ENCODE data around the gene STH. TPM values are rescaled to one million over a fixed set of nuclear protein-coding genes. Genes with fewer than 3 reads are reported as not detected.

STH gene
- total and polyA plus RNA-seq, 12 donors = not detected

DNA sequence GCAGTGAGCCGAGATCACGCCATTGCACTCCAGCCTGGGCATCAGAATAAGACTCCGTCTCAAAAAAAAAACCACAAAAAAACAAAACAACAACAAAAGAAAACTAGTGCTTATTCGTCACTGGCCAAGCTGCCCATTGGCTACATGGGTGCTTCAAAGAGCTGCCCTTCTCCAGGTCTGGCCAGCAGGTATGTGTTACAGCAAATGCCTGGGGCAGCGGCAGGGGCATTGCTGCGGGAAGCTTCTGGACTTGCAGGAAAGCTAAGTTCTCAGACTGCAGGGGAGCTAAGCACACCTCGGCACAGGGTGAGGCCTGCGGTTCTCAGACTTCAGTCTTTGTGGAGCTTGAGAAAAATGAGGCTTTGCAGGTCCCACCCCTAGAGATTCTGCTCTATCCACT lies 4.1 kb upstream of the STH start:
- 89 to 95% (median 93%) methylated on average over 8 of the region's 8 CpGs for WGBS, 4 donors
- Histone ChIP-seq H3K4me3 (no peak overlapping the region), H3K27me3 (no peaks in the 10 kb centered on the region), H3K9me3 (replicated peaks in 1 of 3) (no peaks in the 10 kb centered on the region), H3K27ac (no peak overlapping the region), H3K4me1 (replicated peaks in 1 of 2) (no peaks in the 10 kb centered on the region), H3K36me3 (replicated peaks in 1 of 2) (no peaks in the 10 kb centered on the region)
- intact Hi-C loops (cut with DNase I) = no loop called here
- TF ChIP-seq CTCF (IDR thresholded peaks at IDR 0.05) (no peak), POLR2A (IDR thresholded peaks at IDR 0.05) (no peak)
- DNase-seq = no peak

- no peak for TF ChIP-seq CTCF (IDR thresholded peaks at IDR 0.05)
- no peak for TF ChIP-seq POLR2A (IDR thresholded peaks at IDR 0.05)
- 84% methylated on average over 14 of the region's 14 CpGs for WGBS, 4 donors
- H3K4me1 ChIP-seq (replicated peaks in 1 of 2) = no peaks in the 10 kb centered on the region
- DNase-seq = no peak
- H3K36me3 ChIP-seq (replicated peaks in 1 of 2) = no peaks in the 10 kb centered on the region
- no peak overlapping the region for H3K4me3 ChIP-seq
- no peak overlapping the region for H3K27ac ChIP-seq
- no peaks in the 10 kb centered on the region for H3K27me3 ChIP-seq
- intact Hi-C loops (cut with DNase I) = no loop called here
- no peaks in the 10 kb centered on the region for H3K9me3 ChIP-seq (replicated peaks in 1 of 3)
Observed at GRCh38 chr17:45995627-45996270, 3.3 kb upstream of the STH start.

- Histone ChIP-seq H3K36me3 (replicated peaks in 1 of 2) (no peaks in the 10 kb centered on the region), H3K27ac (no peak overlapping the region), H3K4me1 (replicated peaks in 1 of 2) (no peaks in the 10 kb centered on the region), H3K9me3 (replicated peaks in 1 of 3) (no peaks in the 10 kb centered on the region), H3K27me3 (no peaks in the 10 kb centered on the region), H3K4me3 (no peak overlapping the region)
- TF ChIP-seq CTCF (IDR thresholded peaks at IDR 0.05) = no peak
- no peak for TF ChIP-seq POLR2A (IDR thresholded peaks at IDR 0.05)
- 84 to 88% (median 86%) methylated on average over 11 to 31 of the region's 31 CpGs for WGBS, 4 donors
- no peak for DNase-seq
- intact Hi-C loops (cut with DNase I) = no loop called here
Observed at GRCh38 chr17:45996282-45996937, 2.6 kb upstream of the STH start.

- H3K4me3 ChIP-seq = no peak overlapping the region
- intact Hi-C loops (cut with DNase I) = no loop called here
- TF ChIP-seq POLR2A (IDR thresholded peaks at IDR 0.05) (no peak), CTCF (IDR thresholded peaks at IDR 0.05) (no peak)
Observed at GRCh38 chr17:45997166-45997565, 1.9 kb upstream of the STH start.

More at GRCh38 chr17:45997166-45997565, 1.9 kb upstream of the STH start:
- WGBS, 4 donors = 88 to 90% (median 89%) methylated on average over 8 to 13 of the region's 13 CpGs
- H3K9me3 ChIP-seq (replicated peaks in 1 of 3) = no peaks in the 10 kb centered on the region
- no peaks in the 10 kb centered on the region for H3K36me3 ChIP-seq (replicated peaks in 1 of 2)
- DNase-seq = no peak
- no peaks in the 10 kb centered on the region for H3K27me3 ChIP-seq
- H3K27ac ChIP-seq = no peak overlapping the region
- no peaks in the 10 kb centered on the region for H3K4me1 ChIP-seq (replicated peaks in 1 of 2)

Data from adrenal gland (tissue), 12 donors.